ENCODE results near the gene OR56A4.
"Not testable (repeated sequence)": the region's sequence is repeated elsewhere in the genome, so short reads cannot be mapped to it uniquely, and the experiment has no call there.

OR56A4 gene

GRCh38 chr11:5960704-5961320, 45.9 kb downstream of the OR56A4 start:
- not testable (repeated sequence) for DNase-seq

GRCh38 chr11:5955586-5955985, 51.2 kb downstream of the OR56A4 start:
- no peak for DNase-seq

Measured in Kasumi-1 (cell line).